GM19395 (cell line): ENCODE measurements around the gene EREG.
A peak's percentile ranks its signal among the peaks of the same experiment; 100 is the strongest.

Experiments
- ATAC-seq: cut with Tn5 transposase; IDR thresholded peaks from one replicate; pipeline ENCODE4 v1.9.1; 2021; ENCODE audit warnings: mild to moderate bottlenecking, moderate library complexity; ENCODE audit not compliant: unreplicated experiment

EREG gene

GRCh38 chr4:74420863-74421262, 55.9 kb downstream of the EREG start:
- ATAC-seq = no peak

GRCh38 chr4:74423104-74423503, 58.2 kb downstream of the EREG start:
- no peak for ATAC-seq

- no peak for ATAC-seq
Observed at GRCh38 chr4:74424111-74424510, 59.2 kb downstream of the EREG start.

- no peak for ATAC-seq
Observed at GRCh38 chr4:74426101-74426500, 61.2 kb downstream of the EREG start.

GRCh38 chr4:74428276-74428675, 63.3 kb downstream of the EREG start:
- no peak for ATAC-seq

- ATAC-seq = peak; percentile 91
Observed at GRCh38 chr4:74431113-74431826, 66.3 kb downstream of the EREG start.

- ATAC-seq = no peak
Observed at GRCh38 chr4:74433043-74433442, 68.1 kb downstream of the EREG start.

GRCh38 chr4:74433541-74434172, 68.7 kb downstream of the EREG start:
- ATAC-seq = no peak

- no peak for ATAC-seq
Observed at GRCh38 chr4:74435296-74435695, 70.4 kb downstream of the EREG start.

GRCh38 chr4:74437866-74438265, 72.9 kb downstream of the EREG start:
- no peak for ATAC-seq
